ENCODE results near the gene CIAO3.

CIAO3 gene

GRCh38 chr16:782766-783403, 42.1 kb upstream of the CIAO3 start:
- Histone ChIP-seq H3K9ac (ENCODE audit: low read length) (no peak overlapping the region), H3K4me3 (ENCODE audit: low read length) (no peak overlapping the region), H4K20me1 (ENCODE audit: insufficient read depth, low read length) (no peaks in the 10 kb centered on the region; the same call in 1 of the 2 replicates), H3K79me2 (ENCODE audit: low read length) (peaks cover 14% of the 10 kb centered on the region), H3K4me2 (ENCODE audit: low read depth, low read length) (no peak overlapping the region), H3K9me2 (replicated peaks; ENCODE audit: insufficient read depth, low read length) (no peaks in the 10 kb centered on the region), H3K27ac (ENCODE audit: low read length) (no peak overlapping the region), H3K27me3 (replicated peaks; ENCODE audit: insufficient read depth, low read length) (peaks cover 56% of the 10 kb centered on the region), H3K9me3 (replicated peaks; ENCODE audit: insufficient read depth, low read length) (no peaks in the 10 kb centered on the region), H3K36me3 (replicated peaks; ENCODE audit: insufficient read depth, low read length) (no peaks in the 10 kb centered on the region), H3F3A (ENCODE audit: insufficient read depth, low read length) (no peaks in the 10 kb centered on the region), H3K4me1 (ENCODE audit: low read length) (0 out of 2 replicates have a peak, but pooled peaks cover 6% of the 10 kb centered on the region), H2AFZ (ENCODE audit: low read length) (no peak overlapping the region)
- no peak for TF ChIP-seq EZH2 (optimal IDR thresholded peaks at IDR 0.05; ENCODE audit: low read depth, low read length)
- no peak for TF ChIP-seq EZH2phosphoT487 (IDR thresholded peaks at IDR 0.05; ENCODE audit: low read length)
- TF ChIP-seq CTCF (IDR thresholded peaks at IDR 0.05; ENCODE audit: low read length) = no peak
- no peak for DNase-seq

- Histone ChIP-seq H3K79me2 (ENCODE audit: low read length) (peaks cover 8% of the 10 kb centered on the region), H3K4me2 (ENCODE audit: low read depth, low read length) (no peak overlapping the region), H3K27ac (ENCODE audit: low read length) (no peak overlapping the region), H2AFZ (ENCODE audit: low read length) (no peak overlapping the region), H3K36me3 (replicated peaks; ENCODE audit: insufficient read depth, low read length) (no peaks in the 10 kb centered on the region), H3K9me3 (replicated peaks; ENCODE audit: insufficient read depth, low read length) (no peaks in the 10 kb centered on the region), H3K4me1 (ENCODE audit: low read length) (0 out of 2 replicates have a peak, but pooled peaks cover 3% of the 10 kb centered on the region), H3K27me3 (replicated peaks; ENCODE audit: insufficient read depth, low read length) (peaks cover 60% of the 10 kb centered on the region), H3F3A (ENCODE audit: insufficient read depth, low read length) (no peaks in the 10 kb centered on the region), H3K9me2 (replicated peaks; ENCODE audit: insufficient read depth, low read length) (no peaks in the 10 kb centered on the region), H4K20me1 (ENCODE audit: insufficient read depth, low read length) (no peaks in the 10 kb centered on the region; the same call in 1 of the 2 replicates), H3K4me3 (ENCODE audit: low read length) (no peak overlapping the region), H3K9ac (ENCODE audit: low read length) (no peak overlapping the region)
- no peak for DNase-seq
- TF ChIP-seq CTCF (IDR thresholded peaks at IDR 0.05; ENCODE audit: low read length) = no peak
- no peak for TF ChIP-seq EZH2phosphoT487 (IDR thresholded peaks at IDR 0.05; ENCODE audit: low read length)
- TF ChIP-seq EZH2 (optimal IDR thresholded peaks at IDR 0.05; ENCODE audit: low read depth, low read length) = no peak
Measured at GRCh38 chr16:782258-782657, 41.5 kb upstream of the CIAO3 start.

DNA sequence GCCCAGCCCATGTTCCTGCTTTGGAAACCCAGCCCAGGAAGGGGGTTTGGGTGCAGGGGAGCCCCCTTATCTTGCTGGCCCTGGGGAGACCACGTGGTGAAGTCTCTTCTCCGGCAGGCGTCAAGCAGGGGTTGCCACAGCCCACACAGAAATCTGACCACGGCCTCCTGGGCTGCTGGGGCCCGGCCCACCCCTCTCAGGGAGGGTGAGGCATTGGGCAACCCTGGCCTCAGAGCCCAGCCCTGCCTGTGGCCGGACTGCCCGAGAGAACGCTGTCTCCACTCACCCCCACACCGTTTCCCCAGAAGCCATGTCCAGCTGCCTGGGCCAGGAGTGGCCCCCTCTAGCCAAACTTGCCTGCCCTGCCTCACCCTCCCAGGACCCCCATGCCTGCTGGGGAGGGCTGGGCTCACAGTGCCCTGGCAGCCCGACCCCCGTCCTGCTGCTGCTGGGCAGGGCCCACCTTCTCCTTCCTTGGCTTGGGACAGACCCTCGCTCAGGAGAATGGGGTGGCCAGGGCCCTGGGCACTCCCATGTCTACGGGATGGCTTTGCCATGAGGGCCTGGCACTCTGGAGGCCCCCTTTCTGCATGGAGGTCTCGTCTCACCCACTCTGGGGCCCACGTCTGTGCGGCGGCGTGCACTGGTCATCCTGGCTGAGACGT, 40.7 kb upstream of the CIAO3 start:
- no peaks in the 10 kb centered on the region for H3K36me3 ChIP-seq (replicated peaks; ENCODE audit: insufficient read depth, low read length)
- peaks cover 67% of the 10 kb centered on the region for H3K27me3 ChIP-seq (replicated peaks; ENCODE audit: insufficient read depth, low read length)

More for the DNA sequence above, 40.7 kb upstream of the CIAO3 start:
- Histone ChIP-seq H3K9ac (ENCODE audit: low read length) (no peak overlapping the region), H3K9me2 (replicated peaks; ENCODE audit: insufficient read depth, low read length) (no peaks in the 10 kb centered on the region), H3K9me3 (replicated peaks; ENCODE audit: insufficient read depth, low read length) (no peaks in the 10 kb centered on the region), H3K4me1 (ENCODE audit: low read length) (no peaks in the 10 kb centered on the region), H3K4me2 (ENCODE audit: low read depth, low read length) (no peak overlapping the region), H3K4me3 (ENCODE audit: low read length) (no peak overlapping the region), H4K20me1 (ENCODE audit: insufficient read depth, low read length) (no peaks in the 10 kb centered on the region; the same call in 1 of the 2 replicates), H3K27ac (ENCODE audit: low read length) (no peak overlapping the region), H3F3A (ENCODE audit: insufficient read depth, low read length) (no peaks in the 10 kb centered on the region), H2AFZ (ENCODE audit: low read length) (no peak overlapping the region), H3K79me2 (ENCODE audit: low read length) (0 out of 2 replicates have a peak, but pooled peaks cover under 1% of the 10 kb centered on the region)
- DNase-seq = no peak
- no peak for TF ChIP-seq EZH2 (optimal IDR thresholded peaks at IDR 0.05; ENCODE audit: low read depth, low read length)
- no peak for TF ChIP-seq CTCF (IDR thresholded peaks at IDR 0.05; ENCODE audit: low read length)
- TF ChIP-seq EZH2phosphoT487 (IDR thresholded peaks at IDR 0.05; ENCODE audit: low read length) = no peak

Measured in MM.1S (cell line).